ENCODE data around the gene ZNF292.
"Not testable (repeated sequence)": the region's sequence is repeated elsewhere in the genome, so short reads cannot be mapped to it uniquely, and the experiment has no call there.

ZNF292 gene

GRCh38 chr6:87214831-87215230 is 59.5 kb downstream of the ZNF292 start:
- no peak for DNase-seq (ENCODE audit: low read depth)

- no peak for DNase-seq (ENCODE audit: low read depth)
Observed at GRCh38 chr6:87220997-87221396, 65.6 kb downstream of the ZNF292 start.

- no peak for DNase-seq (ENCODE audit: low read depth)
Observed at GRCh38 chr6:87222676-87223075, 67.3 kb downstream of the ZNF292 start.

GRCh38 chr6:87224971-87225370 is 69.6 kb downstream of the ZNF292 start:
- DNase-seq (ENCODE audit: low read depth), result no peak

GRCh38 chr6:87225511-87225910 is 70.1 kb downstream of the ZNF292 start:
- no peak for DNase-seq (ENCODE audit: low read depth)

GRCh38 chr6:87225937-87226336 is 70.6 kb downstream of the ZNF292 start:
- no peak for DNase-seq (ENCODE audit: low read depth)

- no peak for DNase-seq (ENCODE audit: low read depth)
Observed at GRCh38 chr6:87230801-87231200, 75.4 kb downstream of the ZNF292 start.

GRCh38 chr6:87237804-87238203 is 82.4 kb downstream of the ZNF292 start:
- peak; percentile 36 for DNase-seq (ENCODE audit: low read depth)

- DNase-seq (ENCODE audit: low read depth), result not testable (repeated sequence)
Observed at GRCh38 chr6:87239098-87239635, 83.8 kb downstream of the ZNF292 start.

GRCh38 chr6:87241304-87241703 is 85.9 kb downstream of the ZNF292 start:
- no peak for DNase-seq (ENCODE audit: low read depth)

- no peak for DNase-seq (ENCODE audit: low read depth)
Observed at GRCh38 chr6:87242311-87242710, 86.9 kb downstream of the ZNF292 start.

- DNase-seq (ENCODE audit: low read depth), result no peak
Observed at GRCh38 chr6:87243812-87244211, 88.4 kb downstream of the ZNF292 start.

GRCh38 chr6:87244380-87244779 is 89.0 kb downstream of the ZNF292 start:
- DNase-seq (ENCODE audit: low read depth), result peak; percentile 57

- no peak for DNase-seq (ENCODE audit: low read depth)
Observed at GRCh38 chr6:87250019-87250418, 94.7 kb downstream of the ZNF292 start.

- DNase-seq (ENCODE audit: low read depth), result no peak
Observed at GRCh38 chr6:87251225-87251624, 95.9 kb downstream of the ZNF292 start.

- DNase-seq (ENCODE audit: low read depth), result no peak
Observed at GRCh38 chr6:87251725-87252124, 96.4 kb downstream of the ZNF292 start.

- no peak for DNase-seq (ENCODE audit: low read depth)
Observed at GRCh38 chr6:87257046-87257445, 101.7 kb downstream of the ZNF292 start.

GRCh38 chr6:87257565-87257964 is 102.2 kb downstream of the ZNF292 start:
- DNase-seq (ENCODE audit: low read depth), result no peak

GRCh38 chr6:87257975-87258374 is 102.6 kb downstream of the ZNF292 start:
- no peak for DNase-seq (ENCODE audit: low read depth)

- DNase-seq (ENCODE audit: low read depth), result no peak
Observed at GRCh38 chr6:87259791-87260190, 104.4 kb downstream of the ZNF292 start.

GRCh38 chr6:87261534-87261933 is 106.2 kb downstream of the ZNF292 start:
- DNase-seq (ENCODE audit: low read depth), result no peak

- no peak for DNase-seq (ENCODE audit: low read depth)
Observed at GRCh38 chr6:87264481-87264880, 109.1 kb downstream of the ZNF292 start.

- DNase-seq (ENCODE audit: low read depth), result peak; percentile 63
Observed at GRCh38 chr6:87274660-87275274, 119.4 kb downstream of the ZNF292 start.

- no peak for DNase-seq (ENCODE audit: low read depth)
Observed at GRCh38 chr6:87276624-87277023, 121.3 kb downstream of the ZNF292 start.

Measured in amniotic epithelial cell (primary cell).